Measurements from ENCODE around the gene WDTC1.
"Not testable (repeated sequence)": the region's sequence is repeated elsewhere in the genome, so short reads cannot be mapped to it uniquely, and the experiment has no call there.

Gene WDTC1

DNA sequence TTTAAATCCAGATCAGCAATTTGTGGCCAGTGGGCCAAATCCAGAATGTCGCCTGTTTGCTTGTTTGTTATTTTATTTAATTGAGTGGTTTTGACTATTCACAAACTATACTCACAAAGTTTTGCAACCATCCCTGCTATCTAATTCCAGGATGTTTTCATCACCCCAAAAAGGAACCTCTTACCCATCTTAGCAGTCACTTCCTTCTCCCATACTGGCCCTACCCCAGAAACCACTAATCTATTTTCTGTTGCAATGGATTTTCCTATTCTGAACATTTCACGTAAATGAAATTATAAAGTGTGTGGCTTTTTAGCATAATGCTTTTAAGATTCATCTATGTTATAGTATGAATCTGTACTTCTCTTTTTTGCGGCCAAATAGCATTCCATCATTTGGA, 41.3 kb downstream of the WDTC1 start:
- TF ChIP-seq, protein P1, sequence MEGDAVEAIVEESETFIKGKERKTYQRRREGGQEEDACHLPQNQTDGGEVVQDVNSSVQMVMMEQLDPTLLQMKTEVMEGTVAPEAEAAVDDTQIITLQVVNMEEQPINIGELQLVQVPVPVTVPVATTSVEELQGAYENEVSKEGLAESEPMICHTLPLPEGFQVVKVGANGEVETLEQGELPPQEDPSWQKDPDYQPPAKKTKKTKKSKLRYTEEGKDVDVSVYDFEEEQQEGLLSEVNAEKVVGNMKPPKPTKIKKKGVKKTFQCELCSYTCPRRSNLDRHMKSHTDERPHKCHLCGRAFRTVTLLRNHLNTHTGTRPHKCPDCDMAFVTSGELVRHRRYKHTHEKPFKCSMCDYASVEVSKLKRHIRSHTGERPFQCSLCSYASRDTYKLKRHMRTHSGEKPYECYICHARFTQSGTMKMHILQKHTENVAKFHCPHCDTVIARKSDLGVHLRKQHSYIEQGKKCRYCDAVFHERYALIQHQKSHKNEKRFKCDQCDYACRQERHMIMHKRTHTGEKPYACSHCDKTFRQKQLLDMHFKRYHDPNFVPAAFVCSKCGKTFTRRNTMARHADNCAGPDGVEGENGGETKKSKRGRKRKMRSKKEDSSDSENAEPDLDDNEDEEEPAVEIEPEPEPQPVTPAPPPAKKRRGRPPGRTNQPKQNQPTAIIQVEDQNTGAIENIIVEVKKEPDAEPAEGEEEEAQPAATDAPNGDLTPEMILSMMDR (IDR thresholded peaks at IDR 0.05; ENCODE audit: low read depth, low read length): no peak
- DNase-seq (ENCODE audit: low read depth, low spot score): no peak
- in situ Hi-C loops (cut with HindIII; ENCODE audit: low sequenced_read_pairs): no loop called here
- H3K4me3 ChIP-seq (ENCODE audit: low read depth, low read length): no peak overlapping the region

DNA sequence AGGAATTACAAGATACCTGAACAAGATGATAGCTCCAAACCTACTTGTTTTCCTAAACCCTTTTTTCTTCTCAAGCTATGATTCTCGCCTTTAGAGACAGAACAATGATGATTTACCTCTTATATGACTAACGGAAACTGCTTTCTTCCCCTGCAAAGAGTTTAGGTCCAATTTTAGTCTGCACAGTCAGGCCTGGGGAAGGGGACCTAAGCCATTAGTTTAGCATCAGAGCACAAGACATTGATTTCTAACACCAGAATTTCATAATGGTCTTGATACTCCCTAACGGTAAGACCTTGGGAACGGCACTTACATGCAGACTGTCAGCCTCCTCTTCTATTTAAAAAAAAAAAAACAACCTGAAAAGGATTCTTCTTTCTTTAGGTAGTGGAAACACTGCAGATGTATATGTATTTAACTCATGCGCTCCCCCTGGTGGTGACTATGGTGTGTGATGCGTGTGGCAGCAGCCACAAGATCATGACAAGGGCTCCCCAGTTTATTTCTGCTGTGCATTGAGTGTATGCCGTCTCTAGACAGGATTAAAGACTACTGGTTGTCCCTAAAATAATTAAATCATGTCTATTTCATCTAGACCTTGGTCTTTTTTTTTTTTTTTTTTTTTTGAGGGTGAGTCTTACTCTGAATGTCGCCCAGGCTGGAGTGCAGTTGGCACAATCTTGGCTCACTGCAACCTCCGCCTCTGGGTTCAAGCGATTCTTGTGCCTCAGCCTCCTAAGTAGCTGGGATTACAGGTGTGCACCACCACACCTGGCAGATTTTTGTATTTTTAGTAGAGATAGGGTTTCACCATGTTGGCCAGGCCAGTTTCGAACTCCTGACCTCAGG, 50.2 kb downstream of the WDTC1 start:
- in situ Hi-C loops (cut with HindIII; ENCODE audit: low sequenced_read_pairs): no loop called here
- TF ChIP-seq, protein P1 (IDR thresholded peaks at IDR 0.05; ENCODE audit: low read depth, low read length): peak; percentile 82
- DNase-seq (ENCODE audit: low read depth, low spot score): peak; percentile 80
- no peak overlapping the region for H3K4me3 ChIP-seq (ENCODE audit: low read depth, low read length)

DNA sequence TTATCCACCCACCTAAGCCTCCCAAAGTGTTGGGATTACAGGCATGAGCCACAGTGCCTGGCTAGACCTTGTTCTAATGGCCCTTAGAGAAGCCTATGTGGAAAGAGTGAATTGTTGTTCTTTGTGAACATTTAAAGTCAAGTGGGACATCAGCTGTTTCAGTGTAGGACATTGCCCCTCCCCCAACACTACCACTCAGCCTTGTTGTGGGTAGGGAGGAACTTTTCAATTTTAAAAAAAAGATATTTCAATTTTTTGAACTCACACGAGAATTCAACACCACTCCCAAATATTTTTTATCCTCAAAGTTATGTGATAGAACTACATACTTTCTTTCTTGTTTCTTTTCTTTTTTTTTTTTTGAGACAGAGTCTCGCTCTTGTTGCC, 50.8 kb downstream of the WDTC1 start:
- DNase-seq (ENCODE audit: low read depth, low spot score): no peak
- in situ Hi-C loops (cut with HindIII; ENCODE audit: low sequenced_read_pairs): no loop called here
- H3K4me3 ChIP-seq (ENCODE audit: low read depth, low read length): no peak overlapping the region
- TF ChIP-seq, protein P1 (IDR thresholded peaks at IDR 0.05; ENCODE audit: low read depth, low read length): no peak

DNA sequence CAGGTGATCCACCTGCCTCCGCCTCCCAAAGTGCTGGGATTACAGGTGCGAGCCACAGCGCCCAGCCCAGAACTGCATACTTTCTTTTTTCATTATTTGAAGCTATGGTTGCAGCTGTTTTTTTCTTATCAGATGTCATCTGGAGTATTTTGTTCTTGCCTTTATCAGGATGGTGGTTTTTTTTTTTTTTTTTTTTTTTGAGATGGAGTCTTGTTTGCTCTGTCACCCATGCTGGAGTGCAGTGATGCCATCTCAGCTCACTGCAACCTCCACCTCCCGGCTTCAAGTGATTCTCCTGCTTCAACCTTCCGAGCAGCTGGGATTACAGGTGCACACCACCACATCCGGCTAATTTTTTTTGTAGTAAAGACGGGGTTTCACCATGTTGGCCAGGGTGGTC, 51.4 kb downstream of the WDTC1 start:
- in situ Hi-C loops (cut with HindIII; ENCODE audit: low sequenced_read_pairs); DNase-seq (ENCODE audit: low read depth, low spot score); H3K4me3 ChIP-seq (ENCODE audit: low read depth, low read length): not testable (repeated sequence)

DNA sequence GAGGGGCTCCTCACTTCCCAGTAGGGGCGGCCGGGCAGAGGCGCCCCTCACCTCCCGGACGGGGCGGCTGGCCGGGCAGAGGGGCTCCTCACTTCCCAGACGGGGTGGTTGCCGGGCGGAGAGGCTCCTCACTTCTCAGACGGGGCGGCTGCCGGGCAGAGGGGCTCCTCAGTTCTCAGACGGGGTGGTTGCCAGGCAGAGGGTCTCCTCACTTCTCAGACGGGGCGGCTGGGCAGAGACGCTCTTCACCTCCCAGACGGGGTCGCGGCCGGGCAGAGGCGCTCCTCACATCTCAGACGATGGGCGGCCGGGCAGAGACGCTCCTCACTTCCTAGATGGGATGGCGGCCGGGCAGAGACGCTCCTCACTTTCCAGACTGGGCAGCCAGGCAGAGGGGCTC, 54.7 kb downstream of the WDTC1 start:
- H3K4me3 ChIP-seq (ENCODE audit: low read depth, low read length); in situ Hi-C loops (cut with HindIII; ENCODE audit: low sequenced_read_pairs); DNase-seq (ENCODE audit: low read depth, low spot score): not testable (repeated sequence)

DNA sequence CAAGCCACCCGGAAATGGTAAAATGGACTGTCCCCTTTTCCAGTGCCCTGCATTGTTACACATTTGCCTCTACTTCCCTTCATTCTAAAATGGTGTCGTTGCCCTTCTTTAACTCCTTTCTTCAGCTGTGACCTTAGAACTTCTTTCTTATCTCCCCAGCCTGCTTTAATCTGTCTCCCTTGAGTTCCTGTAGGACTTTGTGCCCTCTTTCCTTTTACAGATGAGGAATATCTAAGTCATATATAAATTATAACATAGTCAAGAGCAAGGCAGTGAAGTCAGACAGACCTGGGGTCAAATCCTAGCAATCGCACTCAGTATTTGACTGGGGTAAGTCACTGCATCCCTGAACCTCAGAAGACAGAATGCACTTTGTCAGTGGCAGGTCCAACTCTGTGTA, 56.1 kb downstream of the WDTC1 start:
- TF ChIP-seq, protein P1 (IDR thresholded peaks at IDR 0.05; ENCODE audit: low read depth, low read length): no peak
- in situ Hi-C loops (cut with HindIII; ENCODE audit: low sequenced_read_pairs): no loop called here
- no peak for DNase-seq (ENCODE audit: low read depth, low spot score)
- H3K4me3 ChIP-seq (ENCODE audit: low read depth, low read length): no peak overlapping the region

DNA sequence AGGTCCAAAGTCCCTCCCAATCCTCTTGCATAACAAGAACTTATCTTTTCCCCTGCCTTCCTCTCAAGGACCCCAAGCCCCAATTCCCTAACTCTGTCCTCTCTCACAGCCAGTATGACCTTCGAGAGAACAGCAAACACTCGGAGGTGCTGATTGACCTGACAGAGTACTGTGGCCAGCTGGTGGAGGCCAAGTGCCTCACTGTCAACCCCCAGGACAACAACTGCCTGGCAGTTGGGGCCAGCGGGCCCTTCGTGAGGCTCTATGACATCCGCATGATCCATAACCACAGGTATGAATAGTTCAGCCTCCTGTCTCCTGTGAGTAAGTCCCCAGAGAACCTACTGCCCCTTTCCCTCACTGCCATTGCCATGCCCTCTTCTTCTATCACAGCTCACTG, 57.7 kb downstream of the WDTC1 start:
- in situ Hi-C loops (cut with HindIII; ENCODE audit: low sequenced_read_pairs): no loop called here
- H3K4me3 ChIP-seq (ENCODE audit: low read depth, low read length): no peak overlapping the region
- TF ChIP-seq, protein P1 (IDR thresholded peaks at IDR 0.05; ENCODE audit: low read depth, low read length): no peak

More for the DNA sequence above, 57.7 kb downstream of the WDTC1 start:
- no peak for DNase-seq (ENCODE audit: low read depth, low spot score)
